ENCODE results near the gene NLRC5.

NLRC5 gene

DNA sequence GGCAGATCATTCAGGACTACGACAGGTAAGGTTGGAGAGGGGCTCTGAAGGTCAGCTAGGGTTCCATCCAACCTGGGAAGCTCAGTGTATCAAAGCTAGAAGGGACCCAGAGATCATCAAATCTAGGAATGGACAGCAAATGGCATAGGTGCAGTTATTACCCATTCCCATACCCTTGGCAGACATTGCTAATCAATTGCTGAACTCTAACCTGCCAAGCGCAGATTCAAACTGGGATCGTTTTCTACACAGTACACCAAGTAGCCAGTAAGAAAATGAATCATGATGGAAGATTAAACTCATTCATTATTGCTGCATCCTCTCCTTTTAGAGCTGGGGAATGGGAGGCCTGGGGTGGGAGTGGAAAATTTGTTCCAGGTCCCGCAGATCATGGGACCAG, 136.6 kb downstream of the NLRC5 start:
- H3K9me3 Mint-ChIP-seq, result no peaks in the 10 kb centered on the region
- no peak overlapping the region for H3K27ac Mint-ChIP-seq
- no peak overlapping the region for H3K4me3 Mint-ChIP-seq
- no peaks in the 10 kb centered on the region for H3K36me3 Mint-ChIP-seq (ENCODE audit: low read depth)
- H3K4me1 Mint-ChIP-seq (ENCODE audit: low read depth), result peaks cover 35% of the 10 kb centered on the region
- H3K27me3 Mint-ChIP-seq (ENCODE audit: low read depth), result no peaks in the 10 kb centered on the region
- DNase-seq (ENCODE audit: low spot score), result no peak

DNA sequence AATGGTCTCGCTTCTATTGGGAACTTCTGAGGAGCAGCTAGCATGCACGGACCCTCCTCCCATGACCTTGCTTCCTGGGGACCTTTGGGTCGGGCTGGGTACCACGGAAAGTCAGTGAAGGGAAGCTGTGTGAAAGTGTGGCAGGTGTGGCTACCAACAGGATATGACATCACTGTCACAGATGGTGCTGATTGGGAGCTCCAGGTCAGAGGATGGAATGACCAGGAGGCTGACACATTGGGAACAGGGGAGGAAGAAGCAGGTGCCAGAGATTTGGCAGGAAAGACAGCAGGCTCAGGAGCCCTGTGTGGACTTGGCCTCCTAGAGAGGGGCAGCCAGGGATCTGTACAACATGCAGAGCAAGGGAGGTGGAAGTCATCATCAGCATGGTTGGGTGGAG, 137.1 kb downstream of the NLRC5 start:
- H3K9me3 Mint-ChIP-seq, result no peaks in the 10 kb centered on the region

GRCh38 chr16:57127037-57127763, 137.8 kb downstream of the NLRC5 start:
- Mint-ChIP-seq H3K4me1 (ENCODE audit: low read depth) (peaks cover 35% of the 10 kb centered on the region), H3K27me3 (ENCODE audit: low read depth) (no peaks in the 10 kb centered on the region), H3K36me3 (ENCODE audit: low read depth) (no peaks in the 10 kb centered on the region), H3K27ac (peak overlapping the region; percentile 62), H3K4me3 (no peak overlapping the region), H3K9me3 (no peaks in the 10 kb centered on the region)
- DNase-seq (ENCODE audit: low spot score), result no peak

More for the DNA sequence above, 137.1 kb downstream of the NLRC5 start:
- Mint-ChIP-seq H3K27ac (peak overlapping the region; percentile 75), H3K27me3 (ENCODE audit: low read depth) (no peaks in the 10 kb centered on the region), H3K36me3 (ENCODE audit: low read depth) (no peaks in the 10 kb centered on the region), H3K4me1 (ENCODE audit: low read depth) (peaks cover 35% of the 10 kb centered on the region), H3K4me3 (no peak overlapping the region)
- no peak for DNase-seq (ENCODE audit: low spot score)

DNA sequence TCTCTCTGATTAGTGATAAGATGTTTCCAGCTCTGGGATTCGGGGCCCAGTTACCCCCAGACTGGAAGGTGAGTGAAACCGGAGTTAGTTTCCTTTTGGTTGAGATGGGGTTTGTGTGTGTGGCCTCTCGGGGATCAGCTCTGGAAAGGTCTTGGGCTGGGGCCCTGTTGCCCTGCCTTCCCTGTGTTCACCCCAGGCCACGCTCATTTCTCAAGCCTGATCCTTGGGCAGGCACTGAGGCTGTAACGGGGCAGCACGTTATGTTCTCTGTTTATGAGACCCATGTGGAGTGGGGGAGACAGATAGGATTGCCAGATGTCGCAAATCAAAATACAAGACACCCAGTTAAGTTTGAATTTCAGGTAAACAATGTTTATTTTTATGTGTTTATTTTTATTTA, 138.5 kb downstream of the NLRC5 start:
- Mint-ChIP-seq H3K27ac (peak overlapping the region; percentile 62), H3K4me1 (ENCODE audit: low read depth) (peaks cover 35% of the 10 kb centered on the region), H3K36me3 (ENCODE audit: low read depth) (no peaks in the 10 kb centered on the region), H3K9me3 (no peaks in the 10 kb centered on the region), H3K27me3 (ENCODE audit: low read depth) (no peaks in the 10 kb centered on the region), H3K4me3 (no peak overlapping the region)
- no peak for DNase-seq (ENCODE audit: low spot score)

DNA sequence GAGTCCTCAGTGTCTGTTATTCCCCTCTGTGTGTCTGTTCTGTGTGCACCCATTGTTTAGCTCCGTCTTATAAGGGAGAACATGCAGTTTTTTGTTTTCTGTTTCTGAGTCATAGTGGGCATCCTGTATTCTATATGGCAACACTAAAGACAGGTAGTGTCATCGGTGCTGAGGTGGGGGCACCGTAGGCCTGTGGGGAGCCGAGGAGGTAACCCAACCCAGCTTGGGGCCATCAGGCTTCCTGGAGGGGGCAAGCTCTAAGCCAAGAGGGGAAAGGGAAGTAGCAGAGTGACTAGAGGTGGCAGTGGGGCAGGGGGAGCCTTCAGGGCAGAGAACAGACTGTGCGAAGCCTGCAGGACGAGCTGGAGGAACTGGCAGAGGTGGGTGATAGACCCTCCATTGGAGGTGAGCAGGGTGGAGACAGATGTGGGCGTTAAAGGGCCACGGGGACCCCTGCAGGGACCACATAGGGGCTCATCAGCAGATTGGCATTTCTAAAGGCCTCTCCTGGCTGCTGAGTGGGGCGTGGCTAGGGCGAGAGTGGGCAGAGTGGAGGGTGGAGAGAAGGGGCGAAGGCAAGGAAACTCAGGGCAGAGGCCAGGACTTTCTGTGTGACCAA, 139.5 kb downstream of the NLRC5 start:
- no peaks in the 10 kb centered on the region for H3K9me3 Mint-ChIP-seq
- H3K27me3 Mint-ChIP-seq (ENCODE audit: low read depth), result no peaks in the 10 kb centered on the region
- no peaks in the 10 kb centered on the region for H3K36me3 Mint-ChIP-seq (ENCODE audit: low read depth)
- H3K4me1 Mint-ChIP-seq (ENCODE audit: low read depth), result peaks cover 33% of the 10 kb centered on the region
- peak overlapping the region; percentile 94 for H3K27ac Mint-ChIP-seq
- DNase-seq (ENCODE audit: low spot score), result peak; percentile 16
- H3K4me3 Mint-ChIP-seq, result peak overlapping the region; percentile 27

DNA sequence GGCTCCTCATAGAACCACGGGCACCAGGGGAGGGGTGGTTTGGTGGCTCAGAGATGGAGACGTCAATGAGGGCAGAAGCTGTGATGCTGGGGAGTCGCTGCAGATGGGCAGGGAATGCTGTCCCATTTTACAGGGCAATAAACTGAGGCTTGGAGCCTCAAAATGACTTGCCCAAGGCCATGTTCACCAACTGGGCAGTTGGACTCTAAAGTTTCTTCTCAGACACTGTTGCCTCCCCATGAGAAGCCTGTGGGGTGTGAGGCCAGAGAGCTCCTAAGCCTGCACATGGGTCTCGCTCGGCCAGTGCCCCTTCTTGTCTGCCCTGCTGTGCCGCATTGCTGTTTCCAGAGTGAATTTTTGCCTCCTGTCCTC, 141.6 kb downstream of the NLRC5 start:
- no peaks in the 10 kb centered on the region for H3K36me3 Mint-ChIP-seq (ENCODE audit: low read depth)
- H3K9me3 Mint-ChIP-seq, result no peaks in the 10 kb centered on the region
- H3K4me3 Mint-ChIP-seq, result no peak overlapping the region
- peaks cover 42% of the 10 kb centered on the region for H3K4me1 Mint-ChIP-seq (ENCODE audit: low read depth)
- DNase-seq (ENCODE audit: low spot score), result no peak
- no peaks in the 10 kb centered on the region for H3K27me3 Mint-ChIP-seq (ENCODE audit: low read depth)
- no peak overlapping the region for H3K27ac Mint-ChIP-seq

- H3K27ac Mint-ChIP-seq, result peak overlapping the region; percentile 41
- no peaks in the 10 kb centered on the region for H3K9me3 Mint-ChIP-seq
- H3K36me3 Mint-ChIP-seq (ENCODE audit: low read depth), result no peaks in the 10 kb centered on the region
- H3K27me3 Mint-ChIP-seq (ENCODE audit: low read depth), result no peaks in the 10 kb centered on the region
- DNase-seq (ENCODE audit: low spot score), result no peak
- no peak overlapping the region for H3K4me3 Mint-ChIP-seq
- peaks cover 43% of the 10 kb centered on the region for H3K4me1 Mint-ChIP-seq (ENCODE audit: low read depth)
These were observed 142.1 kb downstream of the NLRC5 start for GRCh38 chr16:57131351-57131970.

DNA sequence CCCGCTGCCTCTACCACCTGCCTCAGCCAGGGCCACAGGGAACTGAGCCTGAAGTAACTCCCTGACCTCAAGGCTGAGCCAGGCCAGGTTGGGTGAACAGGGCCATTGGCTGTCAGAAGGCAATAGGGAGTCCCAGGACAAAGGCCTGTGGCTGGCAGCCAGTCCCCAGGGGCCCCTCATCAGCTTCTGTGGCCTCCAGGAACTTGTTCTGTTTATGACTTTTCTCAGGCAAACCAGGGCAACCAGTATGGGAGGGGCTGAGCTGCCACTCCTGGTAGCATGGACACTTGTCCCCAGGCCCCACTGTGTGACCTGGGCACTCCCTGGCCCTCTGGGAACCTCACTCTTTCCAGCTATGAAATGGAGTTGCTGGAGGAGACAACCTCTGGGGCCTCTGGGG, 143.1 kb downstream of the NLRC5 start:
- no peaks in the 10 kb centered on the region for H3K9me3 Mint-ChIP-seq
- H3K36me3 Mint-ChIP-seq (ENCODE audit: low read depth), result no peaks in the 10 kb centered on the region
- H3K27me3 Mint-ChIP-seq (ENCODE audit: low read depth), result no peaks in the 10 kb centered on the region
- peaks cover 33% of the 10 kb centered on the region for H3K4me1 Mint-ChIP-seq (ENCODE audit: low read depth)
- no peak overlapping the region for H3K4me3 Mint-ChIP-seq
- DNase-seq (ENCODE audit: low spot score), result no peak
- H3K27ac Mint-ChIP-seq, result peak overlapping the region; percentile 35

DNA sequence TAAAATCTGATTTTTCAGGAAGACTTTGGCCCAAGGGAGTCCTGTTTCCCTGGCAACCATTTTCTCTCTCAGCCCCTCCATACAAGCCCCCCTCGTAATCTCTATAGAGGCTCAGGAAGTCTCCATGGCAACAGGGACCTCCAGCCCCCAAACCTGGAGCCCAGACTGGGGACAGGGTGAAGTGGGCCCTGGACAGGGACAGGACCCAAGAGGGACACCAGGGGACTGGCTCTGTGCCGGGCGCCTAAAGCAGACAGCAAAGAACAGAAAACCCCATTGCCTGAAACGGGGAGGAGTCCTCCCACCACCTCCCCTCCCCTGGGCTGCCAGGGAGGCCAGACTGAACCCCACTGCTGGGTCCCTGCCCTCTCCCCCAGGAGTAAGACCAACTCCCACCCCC, 143.7 kb downstream of the NLRC5 start:
- Mint-ChIP-seq H3K4me3 (no peak overlapping the region), H3K4me1 (ENCODE audit: low read depth) (peaks cover 28% of the 10 kb centered on the region), H3K9me3 (no peaks in the 10 kb centered on the region), H3K36me3 (ENCODE audit: low read depth) (no peaks in the 10 kb centered on the region), H3K27ac (no peak overlapping the region), H3K27me3 (ENCODE audit: low read depth) (no peaks in the 10 kb centered on the region)
- no peak for DNase-seq (ENCODE audit: low spot score)

All from T-helper 2 cell treated with Interferon-gamma antibody and Interleukin-4, amounts not matched to agents 5 μg/mL and 100 μg/mL, for 36 hours (primary cell).